Measurements from ENCODE around the gene LUZP2.

Gene LUZP2

DNA sequence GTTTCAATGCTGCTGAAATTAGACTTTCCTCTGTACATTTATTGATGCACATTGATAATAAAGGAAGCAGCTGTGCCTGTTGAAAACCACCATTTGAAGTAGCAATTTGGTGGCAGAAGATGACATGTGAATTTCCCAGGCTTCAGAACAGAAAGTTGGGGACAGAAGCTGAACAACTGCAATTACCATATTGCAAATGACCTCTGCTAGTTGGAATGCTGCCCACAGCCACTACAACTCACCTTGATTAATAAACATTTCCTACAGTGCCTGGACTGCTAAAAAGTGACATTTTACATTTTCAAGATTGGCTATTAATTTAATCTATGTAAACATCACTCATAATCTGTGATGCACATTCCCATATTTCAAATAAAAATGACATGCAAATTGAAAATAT, 208.6 kb downstream of the LUZP2 start:
- Histone ChIP-seq H3K4me1 (ENCODE audit: control insufficient read depth, low read length) (no peaks in the 10 kb centered on the region), H3K79me2 (ENCODE audit: control insufficient read depth, low read length) (no peaks in the 10 kb centered on the region), H3K36me3 (ENCODE audit: control insufficient read depth, low read length) (no peaks in the 10 kb centered on the region), H3K4me3 (ENCODE audit: low read length) (no peak overlapping the region), H3K9me2 (replicated peaks; ENCODE audit: control insufficient read depth, low read length) (no peaks in the 10 kb centered on the region), H3K9me3 (ENCODE audit: control insufficient read depth, insufficient read depth, low read length) (no peaks in the 10 kb centered on the region), H3K27me3 (ENCODE audit: control insufficient read depth, low read length) (no peaks in the 10 kb centered on the region), H3F3A (ENCODE audit: control insufficient read depth, insufficient read depth) (no peaks in the 10 kb centered on the region), H3K4me2 (ENCODE audit: low read length) (no peak overlapping the region), H3K27ac (ENCODE audit: low read depth, low read length) (no peak overlapping the region), H4K20me1 (ENCODE audit: control insufficient read depth, insufficient read depth, low read depth, low read length) (no peaks in the 10 kb centered on the region)
- TF ChIP-seq EZH2phosphoT487 (IDR thresholded peaks at IDR 0.05; ENCODE audit: borderline replicate concordance, low read length) (no peak), CTCF (IDR thresholded peaks at IDR 0.05; ENCODE audit: low read depth, low read length, poor library complexity, severe bottlenecking) (no peak)

- no peak overlapping the region for H3K4me2 ChIP-seq (ENCODE audit: low read length)
- H3K4me3 ChIP-seq (ENCODE audit: low read length), result no peak overlapping the region
- H4K20me1 ChIP-seq (ENCODE audit: control insufficient read depth, insufficient read depth, low read depth, low read length), result no peaks in the 10 kb centered on the region
- no peaks in the 10 kb centered on the region for H3K36me3 ChIP-seq (ENCODE audit: control insufficient read depth, low read length)
- TF ChIP-seq EZH2phosphoT487 (IDR thresholded peaks at IDR 0.05; ENCODE audit: borderline replicate concordance, low read length) (no peak), CTCF (IDR thresholded peaks at IDR 0.05; ENCODE audit: low read depth, low read length, poor library complexity, severe bottlenecking) (no peak)
- no peaks in the 10 kb centered on the region for H3K27me3 ChIP-seq (ENCODE audit: control insufficient read depth, low read length)
- H3K9me2 ChIP-seq (replicated peaks; ENCODE audit: control insufficient read depth, low read length), result no peaks in the 10 kb centered on the region
- no peaks in the 10 kb centered on the region for H3K79me2 ChIP-seq (ENCODE audit: control insufficient read depth, low read length)
- H3K27ac ChIP-seq (ENCODE audit: low read depth, low read length), result no peak overlapping the region
- H3K4me1 ChIP-seq (ENCODE audit: control insufficient read depth, low read length), result no peaks in the 10 kb centered on the region
- H3F3A ChIP-seq (ENCODE audit: control insufficient read depth, insufficient read depth), result no peaks in the 10 kb centered on the region
- H3K9me3 ChIP-seq (ENCODE audit: control insufficient read depth, insufficient read depth, low read length), result no peaks in the 10 kb centered on the region
Measured at GRCh38 chr11:24708616-24709015, 211.8 kb downstream of the LUZP2 start.

- Histone ChIP-seq H3K27ac (ENCODE audit: low read depth, low read length) (no peak overlapping the region), H3K4me2 (ENCODE audit: low read length) (no peak overlapping the region), H3F3A (ENCODE audit: control insufficient read depth, insufficient read depth) (no peaks in the 10 kb centered on the region), H3K4me1 (ENCODE audit: control insufficient read depth, low read length) (no peaks in the 10 kb centered on the region), H3K9me3 (ENCODE audit: control insufficient read depth, insufficient read depth, low read length) (no peaks in the 10 kb centered on the region), H4K20me1 (ENCODE audit: control insufficient read depth, insufficient read depth, low read depth, low read length) (no peaks in the 10 kb centered on the region), H3K4me3 (ENCODE audit: low read length) (no peak overlapping the region), H3K79me2 (ENCODE audit: control insufficient read depth, low read length) (no peaks in the 10 kb centered on the region), H3K27me3 (ENCODE audit: control insufficient read depth, low read length) (no peaks in the 10 kb centered on the region), H3K36me3 (ENCODE audit: control insufficient read depth, low read length) (no peaks in the 10 kb centered on the region), H3K9me2 (replicated peaks; ENCODE audit: control insufficient read depth, low read length) (no peaks in the 10 kb centered on the region)
- TF ChIP-seq CTCF (IDR thresholded peaks at IDR 0.05; ENCODE audit: low read depth, low read length, poor library complexity, severe bottlenecking), result no peak
- TF ChIP-seq EZH2phosphoT487 (IDR thresholded peaks at IDR 0.05; ENCODE audit: borderline replicate concordance, low read length), result no peak
Measured at GRCh38 chr11:24709928-24710565, 213.2 kb downstream of the LUZP2 start.

All from DOHH2 (cell line).